HepG2 (cell line): ENCODE data around the gene HECA.
"Not testable (repeated sequence)": the region's sequence is repeated elsewhere in the genome, so short reads cannot be mapped to it uniquely, and the experiment has no call there.

Experiments
- KDM3A ChIP-seq: IDR thresholded peaks from 2 replicates; pipeline ENCODE4 v1.6.1; 2018; ENCODE audit warnings: low read depth, missing compliant biosample characterization
- PHF20 ChIP-seq: sonication (generic); formaldehyde crosslinking; IDR thresholded peaks from 2 replicates; pipeline ENCODE4 v1.5.0; 2020; ENCODE audit warnings: mild to moderate bottlenecking, missing genetic modification reagents

DNA sequence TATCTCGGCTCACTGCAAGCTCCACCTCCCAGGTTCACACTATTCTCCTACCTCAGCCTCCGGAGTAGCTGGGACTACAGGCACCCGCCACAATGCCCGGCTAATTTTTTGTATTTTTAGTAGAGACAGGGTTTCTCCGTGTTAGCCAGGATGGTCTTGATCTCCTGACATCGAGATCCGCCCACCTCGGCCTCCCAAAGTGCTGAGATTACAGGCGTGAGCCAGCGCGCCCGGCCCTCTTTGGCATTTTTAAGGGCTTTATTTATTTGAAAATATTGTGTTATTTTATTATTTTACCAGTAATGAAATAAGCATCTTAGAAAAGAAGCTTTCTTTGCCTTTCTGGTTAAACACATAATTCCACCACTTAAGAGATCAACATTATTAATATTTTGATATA, 6.0 kb downstream of the HECA start:
- TF ChIP-seq PHF20, KDM3A (CRISPR knock-in tag): not testable (repeated sequence)
